Activated CD4-positive, alpha-beta T cell treated with anti-CD3 and anti-CD28 coated beads, Interleukin-2, amount 10 ng/mL, durations not matched to agents 24 days and 14 days (primary cell): Measurements from ENCODE around the gene KISS1R. TPM values are rescaled to one million over a fixed set of nuclear protein-coding genes. Genes with fewer than 3 reads are reported as not detected.
A peak's percentile ranks its signal among the peaks of the same experiment; 100 is the strongest.

Experiments used
- DNase-seq: peaks from one replicate; pipeline ENCODE4 v3.0.0; 2022
- H3K27ac Mint-ChIP-seq: one replicate; pipeline ENCODE4 v1.8.0; 2022; ENCODE audit warnings: mild to moderate bottlenecking, mixed read lengths
- H3K27me3 Mint-ChIP-seq: one replicate; pipeline ENCODE4 v1.8.0; 2022; ENCODE audit warnings: mixed read lengths
- H3K36me3 Mint-ChIP-seq: one replicate; pipeline ENCODE4 v1.8.0; 2022; ENCODE audit warnings: low read depth, mild to moderate bottlenecking, mixed read lengths
- H3K4me1 Mint-ChIP-seq: one replicate; pipeline ENCODE4 v1.8.0; 2021; ENCODE audit warnings: mixed read lengths
- H3K4me3 Mint-ChIP-seq: one replicate; pipeline ENCODE4 v1.8.0; 2022; ENCODE audit warnings: mild to moderate bottlenecking, moderate library complexity, mixed read lengths
- H3K9me3 Mint-ChIP-seq: one replicate; pipeline ENCODE4 v1.8.0; 2021; ENCODE audit warnings: mixed read lengths
- intact Hi-C: fragments of 100-400 bp; cut with micrococcal nuclease; formaldehyde crosslinking; loops from one replicate; pipeline ENCODE4 v1.15.1; 2023
- total RNA-seq: library from RNA; stranded (reverse); gene quantifications from 2 replicates; pipeline ENCODE4 v1.2.3, GENCODE V29; 2022

The KISS1R gene
- total RNA-seq, 1 donor from 2014 or later = 12.9 TPM

DNA sequence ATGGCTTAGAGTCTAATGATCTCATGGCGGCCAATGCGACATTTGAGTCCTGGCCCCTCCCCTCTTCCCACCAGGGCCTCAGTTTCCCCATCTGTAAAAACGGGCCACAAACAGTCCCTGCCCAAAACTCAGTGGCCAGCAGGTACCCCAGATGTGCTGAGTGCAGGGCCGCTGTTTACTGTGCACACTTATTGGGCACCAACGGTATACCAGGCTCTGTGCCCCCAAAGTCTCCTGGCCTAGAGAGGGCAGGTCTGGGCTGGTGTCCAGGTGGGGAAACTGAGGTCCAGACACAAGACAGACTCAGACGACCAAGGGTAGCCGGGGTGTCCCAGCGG lies 43.4 kb downstream of the KISS1R start:
- no peak for DNase-seq
- H3K9me3 Mint-ChIP-seq = peaks cover 3% of the 10 kb centered on the region
- peaks cover 16% of the 10 kb centered on the region for H3K4me1 Mint-ChIP-seq
- H3K36me3 Mint-ChIP-seq = peaks cover 21% of the 10 kb centered on the region
- no peak overlapping the region for H3K27ac Mint-ChIP-seq
- H3K4me3 Mint-ChIP-seq = no peak overlapping the region
- no peaks in the 10 kb centered on the region for H3K27me3 Mint-ChIP-seq
- intact Hi-C loops = no loop called here

DNA sequence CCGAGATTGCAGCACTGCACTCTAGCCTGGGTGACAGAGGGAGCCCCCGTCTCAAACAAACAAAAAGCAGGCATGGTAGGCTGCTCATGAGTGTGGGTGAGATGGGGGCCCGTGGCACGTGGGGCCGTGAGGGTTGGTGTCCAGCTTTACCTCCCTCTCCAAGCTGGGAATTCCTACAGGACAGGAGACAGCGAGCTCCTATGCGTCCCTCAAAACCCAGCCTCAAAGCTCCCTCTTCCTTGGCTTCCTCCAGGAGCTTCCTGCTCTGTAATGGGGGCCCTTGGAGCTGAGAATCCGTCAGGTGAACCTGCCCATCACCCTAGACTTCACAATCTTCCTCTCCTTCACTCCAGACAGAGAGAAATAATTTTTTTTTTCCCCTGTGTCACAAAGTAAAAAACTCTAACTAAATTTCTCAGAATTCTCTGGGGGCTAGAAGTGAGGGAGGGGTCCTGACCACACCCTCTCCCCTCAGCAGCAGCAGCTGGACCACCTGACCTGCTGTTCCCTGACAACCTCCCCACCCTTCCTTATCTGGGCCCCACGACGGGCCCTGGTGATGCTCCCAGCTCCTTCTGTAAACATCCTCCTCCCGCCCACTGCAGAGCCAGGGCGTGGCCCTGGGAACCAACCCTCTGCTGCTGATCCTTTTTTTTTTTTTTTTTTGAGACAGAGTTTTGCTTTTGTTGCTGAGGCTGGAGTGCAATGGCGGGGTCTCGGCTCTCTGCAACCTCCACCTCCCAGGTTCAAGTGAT lies 44.9 kb downstream of the KISS1R start:
- Mint-ChIP-seq H3K9me3 (peaks cover 3% of the 10 kb centered on the region), H3K27me3 (no peaks in the 10 kb centered on the region), H3K27ac (peak overlapping the region; percentile 70), H3K4me1 (peaks cover 16% of the 10 kb centered on the region), H3K4me3 (no peak overlapping the region), H3K36me3 (peaks cover 29% of the 10 kb centered on the region)
- intact Hi-C loops = no loop called here
- peak; percentile 73 for DNase-seq

DNA sequence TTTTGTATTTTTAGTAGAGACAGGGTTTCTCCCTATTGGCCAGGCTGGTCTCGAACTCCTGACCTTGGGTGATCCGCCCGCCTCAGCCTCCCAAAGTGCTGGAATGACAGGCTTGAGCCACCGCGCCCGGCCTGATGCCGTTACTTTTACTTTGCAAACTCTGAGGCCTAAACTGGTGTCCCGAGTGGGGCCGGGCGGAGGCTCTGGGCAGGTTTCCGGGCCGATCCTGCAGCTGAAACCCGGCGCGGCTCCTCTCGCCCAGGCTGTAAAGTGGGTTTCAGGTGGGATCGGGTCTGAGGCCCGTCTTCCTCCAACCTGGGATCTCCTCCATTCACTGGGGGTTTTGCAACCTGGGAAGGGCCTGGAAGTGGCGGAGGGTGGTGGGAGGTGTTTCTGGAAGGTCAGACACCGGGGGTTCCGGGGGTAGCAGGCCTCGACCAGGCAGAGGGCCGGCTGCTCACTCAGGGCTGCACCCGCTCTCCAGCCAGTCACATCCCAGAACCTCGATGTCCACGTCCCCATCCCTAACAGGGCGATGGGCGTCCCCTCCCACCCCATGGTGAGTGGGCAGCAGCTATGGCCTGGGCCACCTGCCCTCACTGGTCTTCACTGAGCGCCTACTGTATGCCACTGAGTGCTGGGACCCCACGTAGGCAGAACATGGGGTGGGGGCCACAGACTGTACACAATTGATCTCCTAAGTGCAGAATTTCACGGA lies 45.7 kb downstream of the KISS1R start:
- Mint-ChIP-seq H3K27me3 (no peaks in the 10 kb centered on the region), H3K4me3 (no peak overlapping the region), H3K4me1 (peaks cover 16% of the 10 kb centered on the region), H3K27ac (peak overlapping the region; percentile 25), H3K36me3 (peaks cover 34% of the 10 kb centered on the region), H3K9me3 (peaks cover 3% of the 10 kb centered on the region)
- intact Hi-C loops = no loop called here
- no peak for DNase-seq

DNA sequence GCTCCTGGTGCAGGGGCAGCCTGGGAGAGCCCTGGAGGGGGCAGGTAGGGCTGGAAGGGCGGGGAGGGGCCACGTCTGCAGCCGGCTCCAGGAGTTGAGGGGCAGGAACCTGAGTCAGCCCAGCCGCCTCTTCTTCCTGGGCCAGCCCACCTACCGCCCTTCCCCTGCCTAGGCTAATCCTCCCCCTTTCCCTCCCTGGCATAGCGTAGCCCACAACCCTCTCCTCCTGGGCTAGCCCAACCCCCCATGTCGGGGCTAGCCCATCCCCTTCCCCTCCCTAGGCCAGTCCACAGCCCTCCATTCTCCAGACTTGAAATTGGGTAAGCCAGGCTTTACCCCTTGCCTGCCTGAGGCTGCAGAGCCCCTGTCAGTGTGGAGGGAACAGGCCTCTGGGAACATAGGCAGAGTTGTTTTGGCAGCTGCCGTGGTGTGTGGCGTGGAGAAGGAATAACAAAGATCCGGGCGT lies 46.4 kb downstream of the KISS1R start:
- H3K4me3 Mint-ChIP-seq = no peak overlapping the region

DNA sequence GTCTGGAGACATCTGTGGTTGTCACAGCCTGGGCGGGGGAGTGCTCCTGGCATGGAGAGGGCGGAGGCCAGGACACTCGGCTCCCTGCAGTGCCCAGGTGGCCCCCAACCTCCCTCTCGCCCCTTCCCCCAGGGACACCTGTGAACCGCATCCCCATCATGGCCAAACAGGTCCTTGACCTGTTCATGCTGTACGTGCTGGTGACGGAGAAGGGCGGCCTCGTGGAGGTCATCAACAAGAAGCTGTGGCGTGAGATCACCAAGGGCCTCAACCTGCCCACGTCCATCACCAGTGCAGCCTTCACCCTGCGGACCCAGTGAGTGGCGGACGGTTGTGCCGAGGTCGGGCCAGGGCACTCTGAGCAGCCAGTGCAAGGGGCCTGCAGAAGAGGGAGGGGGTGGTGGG lies 47.0 kb downstream of the KISS1R start:
- intact Hi-C loops = no loop called here
- DNase-seq = no peak
- no peaks in the 10 kb centered on the region for H3K27me3 Mint-ChIP-seq
- H3K36me3 Mint-ChIP-seq = peaks cover 40% of the 10 kb centered on the region
- peaks cover 3% of the 10 kb centered on the region for H3K9me3 Mint-ChIP-seq
- no peak overlapping the region for H3K27ac Mint-ChIP-seq
- H3K4me3 Mint-ChIP-seq = no peak overlapping the region
- peaks cover 12% of the 10 kb centered on the region for H3K4me1 Mint-ChIP-seq

More for the DNA sequence above, 46.4 kb downstream of the KISS1R start:
- H3K27me3 Mint-ChIP-seq = no peaks in the 10 kb centered on the region
- H3K27ac Mint-ChIP-seq = no peak overlapping the region
- H3K9me3 Mint-ChIP-seq = peaks cover 3% of the 10 kb centered on the region
- intact Hi-C loops = no loop called here
- H3K36me3 Mint-ChIP-seq = peaks cover 38% of the 10 kb centered on the region
- H3K4me1 Mint-ChIP-seq = peaks cover 16% of the 10 kb centered on the region
- DNase-seq = no peak

DNA sequence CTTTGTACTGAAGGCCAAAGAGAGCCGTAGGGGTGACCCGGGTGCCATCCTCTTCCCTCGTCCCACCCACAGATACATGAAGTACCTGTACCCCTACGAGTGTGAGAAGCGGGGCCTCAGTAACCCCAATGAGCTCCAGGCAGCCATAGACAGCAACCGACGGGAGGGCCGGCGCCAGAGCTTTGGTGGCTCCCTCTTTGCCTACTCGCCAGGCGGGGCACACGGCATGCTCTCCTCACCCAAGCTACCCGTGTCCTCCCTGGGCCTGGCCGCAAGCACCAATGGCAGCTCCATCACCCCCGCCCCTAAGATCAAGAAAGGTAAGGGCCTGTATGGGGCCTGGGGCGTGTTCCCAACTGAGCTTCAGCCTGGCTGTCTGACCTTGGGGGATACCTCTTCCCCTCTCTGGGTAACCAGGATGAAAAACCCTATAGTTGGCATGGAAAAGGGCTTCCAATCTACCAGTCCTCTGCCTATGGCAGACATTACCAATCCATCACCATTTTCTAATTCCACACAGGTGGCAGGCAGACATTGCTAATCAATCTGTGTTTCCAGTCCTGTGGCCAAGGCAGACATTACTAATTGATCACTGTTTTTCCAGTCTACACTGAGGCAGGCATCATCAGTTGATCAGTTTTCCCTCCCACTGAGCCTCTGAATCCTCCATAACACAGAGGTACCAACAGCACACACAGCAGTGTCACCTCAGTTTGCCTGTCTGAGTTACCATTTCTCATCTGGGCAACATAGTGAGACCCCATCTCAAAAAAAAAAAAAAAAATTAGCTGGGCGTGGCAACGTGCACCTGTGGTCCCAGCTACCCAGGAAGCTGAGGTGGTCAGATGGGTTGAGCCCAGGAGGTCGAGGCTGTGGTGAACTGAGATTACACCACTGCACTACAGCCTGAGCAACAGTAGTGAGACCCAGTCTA lies 47.9 kb downstream of the KISS1R start:
- H3K27ac Mint-ChIP-seq = no peak overlapping the region
- intact Hi-C loops = no loop called here
- H3K4me1 Mint-ChIP-seq = peaks cover 10% of the 10 kb centered on the region
- DNase-seq = no peak
- H3K27me3 Mint-ChIP-seq = no peaks in the 10 kb centered on the region
- H3K9me3 Mint-ChIP-seq = peaks cover 3% of the 10 kb centered on the region
- peaks cover 42% of the 10 kb centered on the region for H3K36me3 Mint-ChIP-seq
- no peak overlapping the region for H3K4me3 Mint-ChIP-seq

DNA sequence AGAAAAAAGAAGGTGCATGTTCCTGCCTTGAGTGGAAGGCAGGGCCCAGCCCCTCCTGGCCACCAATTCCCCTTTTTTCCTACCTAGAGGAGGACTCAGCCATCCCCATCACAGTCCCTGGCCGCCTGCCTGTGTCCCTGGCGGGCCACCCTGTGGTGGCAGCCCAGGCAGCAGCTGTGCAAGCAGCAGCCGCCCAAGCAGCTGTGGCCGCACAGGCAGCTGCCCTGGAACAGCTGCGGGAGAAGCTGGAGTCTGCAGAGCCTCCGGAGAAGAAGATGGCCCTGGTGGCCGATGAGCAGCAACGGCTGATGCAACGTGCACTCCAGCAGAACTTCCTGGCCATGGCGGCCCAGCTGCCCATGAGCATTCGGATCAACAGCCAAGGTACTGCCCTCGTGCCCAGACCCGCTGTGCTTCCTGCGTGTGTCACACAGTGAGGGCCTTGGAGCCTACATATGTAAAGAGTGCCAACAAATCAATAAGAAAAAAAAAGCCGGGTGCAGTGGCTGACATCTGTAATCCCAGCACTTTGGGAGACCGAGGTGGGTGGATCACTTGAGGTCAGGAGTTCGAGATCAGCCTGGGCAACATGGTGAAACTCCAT lies 49.5 kb downstream of the KISS1R start:
- Mint-ChIP-seq H3K27ac (no peak overlapping the region), H3K4me3 (no peak overlapping the region), H3K9me3 (peaks cover 7% of the 10 kb centered on the region), H3K36me3 (peaks cover 56% of the 10 kb centered on the region), H3K27me3 (no peaks in the 10 kb centered on the region), H3K4me1 (peaks cover 10% of the 10 kb centered on the region)
- intact Hi-C loops = no loop called here
- DNase-seq = no peak

Other genes with a start within 250 kb of the KISS1R start
- 7.2 and 7.7 TPM in 2 replicates for gene FSTL3, start 240.9 kb upstream of the KISS1R start, total RNA-seq
- not detected in 2 replicates for gene PRSS57, start 221.9 kb upstream of the KISS1R start, total RNA-seq
- 0.24 TPM in 1 of 2 replicates, not detected in the other for gene PALM, start 208.4 kb upstream of the KISS1R start, total RNA-seq
- gene MISP, start 166.2 kb upstream of the KISS1R start, total RNA-seq = not detected in 2 replicates
- gene PTBP1, start 119.9 kb upstream of the KISS1R start, total RNA-seq = 789 and 832 TPM in 2 replicates
- gene PLPPR3, start 95.4 kb upstream of the KISS1R start, total RNA-seq = not detected in 2 replicates
- gene AZU1, start 89.5 kb upstream of the KISS1R start, total RNA-seq = not detected in 2 replicates
- not detected in 2 replicates for gene PRTN3, start 76.3 kb upstream of the KISS1R start, total RNA-seq
- not detected in 2 replicates for gene ELANE, start 65.0 kb upstream of the KISS1R start, total RNA-seq
- 1.4 and 2.5 TPM in 2 replicates for gene CFD, start 57.7 kb upstream of the KISS1R start, total RNA-seq
- gene MED16, start 24.1 kb upstream of the KISS1R start, total RNA-seq = 58.1 and 61.1 TPM in 2 replicates
- gene RNU6-9, start 23.8 kb upstream of the KISS1R start, total RNA-seq = not detected in 2 replicates
- 86.8 and 91.5 TPM in 2 replicates for gene R3HDM4, start 4.1 kb upstream of the KISS1R start, total RNA-seq
- 35.6 and 36.6 TPM in 2 replicates for gene ARID3A, start 8.7 kb downstream of the KISS1R start, total RNA-seq
- gene WDR18, start 67.0 kb downstream of the KISS1R start, total RNA-seq = 104 and 111 TPM in 2 replicates
- gene GRIN3B, start 83.1 kb downstream of the KISS1R start, total RNA-seq = 0.07 TPM in 1 of 2 replicates, not detected in the other
- gene TMEM259, start 103.8 kb downstream of the KISS1R start, total RNA-seq = 154 and 156 TPM in 2 replicates
- not detected in 2 replicates for gene RNU6-2, start 104.2 kb downstream of the KISS1R start, total RNA-seq
- 112 TPM in 2 replicates for gene CNN2, start 109.3 kb downstream of the KISS1R start, total RNA-seq
- gene ABCA7, start 122.8 kb downstream of the KISS1R start, total RNA-seq = 15.8 TPM in 2 replicates
- 176 and 183 TPM in 2 replicates for gene ARHGAP45, start 149.8 kb downstream of the KISS1R start, total RNA-seq
- 273 and 274 TPM in 2 replicates for gene POLR2E, start 178.0 kb downstream of the KISS1R start, total RNA-seq
- 225 and 239 TPM in 2 replicates for gene GPX4, start 186.7 kb downstream of the KISS1R start, total RNA-seq